CD4-positive, alpha-beta T cell (primary cell): ENCODE data around the gene FAM234A. TPM values are rescaled to one million over a fixed set of nuclear protein-coding genes. Genes with fewer than 3 reads are reported as not detected.
A peak's percentile ranks its signal among the peaks of the same experiment; 100 is the strongest.

Experiments used
- ATAC-seq: fragments of 200-7000 bp; cut with Tn5 transposase; one replicate; pipeline ENCODE4 v1.10.0; 2022; ENCODE audit warnings: mild to moderate bottlenecking; ENCODE audit not compliant: poor library complexity
- CTCF ChIA-PET: fragments of 350-600 bp; sonication (Branson Sonifier 250); formaldehyde crosslinking; loops from one replicate; lab custom pipeline; 2021; ENCODE audit warnings: antibody characterized with exemption, inconsistent platforms; lab: Charles Lee
- POLR2A ChIA-PET: fragments of 350-600 bp; sonication (Branson Sonifier 250); formaldehyde crosslinking; loops from one replicate; lab custom pipeline; 2021; ENCODE audit warnings: antibody characterized with exemption, inconsistent platforms; lab: Charles Lee
- DNase-seq, 14 experiments: peaks; one replicate each; pipeline ENCODE4 v3.0.0-alpha.2; 2013 to 2020; ENCODE audit warnings: mixed read lengths in 2 of 14
- H3K27ac ChIP-seq, 2 donors: one replicate each; pipeline versions ENCODE4 v1.5.1 to v1.7.0; 2013; ENCODE audit warnings: low read length in 2 of 2, low read depth in 1 of 2, mild to moderate bottlenecking in 1 of 2
- H3K27me3 ChIP-seq, 2 experiments: 1 replicate in 1 of 2; 2 replicates in 1 of 2; pipeline versions ENCODE4 v1.6.1 to v1.7.0; 2013; ENCODE audit warnings: low read length in 2 of 2, control low read depth in 1 of 2, mild to moderate bottlenecking in 1 of 2, moderate library complexity in 1 of 2; ENCODE audit not compliant: insufficient read depth in 2 of 2, control insufficient read depth in 1 of 2
- H3K36me3 ChIP-seq: one replicate; pipeline ENCODE4 v1.6.1; 2013; ENCODE audit warnings: low read length, control low read depth; ENCODE audit not compliant: insufficient read depth
- H3K4me1 ChIP-seq: one replicate; pipeline ENCODE4 v1.6.1; 2013; ENCODE audit warnings: low read length, control low read depth; ENCODE audit not compliant: insufficient read depth
- H3K4me3 ChIP-seq: one replicate; pipeline ENCODE4 v1.5.1; 2013; ENCODE audit warnings: mild to moderate bottlenecking, low read length, moderate library complexity
- H3K9me3 ChIP-seq, 2 experiments: 1 replicate in 1 of 2; 2 replicates in 1 of 2; pipeline versions ENCODE4 v1.6.1 to v1.7.0; 2013; ENCODE audit warnings: low read length in 2 of 2, mild to moderate bottlenecking in 2 of 2, control low read depth in 1 of 2, moderate library complexity in 1 of 2; ENCODE audit not compliant: control insufficient read depth in 1 of 2, insufficient read depth in 1 of 2
- H3K27ac Mint-ChIP-seq: one replicate; pipeline ENCODE4 v1.8.0; 2020; ENCODE audit warnings: mixed read lengths
- H3K27me3 Mint-ChIP-seq: one replicate; pipeline ENCODE4 v1.8.0; 2021; ENCODE audit warnings: mixed read lengths
- H3K36me3 Mint-ChIP-seq: one replicate; pipeline ENCODE4 v1.8.0; 2021; ENCODE audit warnings: low read depth, mixed read lengths
- H3K4me1 Mint-ChIP-seq: one replicate; pipeline ENCODE4 v1.8.0; 2021; ENCODE audit warnings: low read depth, mixed read lengths
- H3K4me3 Mint-ChIP-seq: one replicate; pipeline ENCODE4 v1.8.0; 2020; ENCODE audit warnings: mild to moderate bottlenecking, mixed read lengths
- H3K9me3 Mint-ChIP-seq: one replicate; pipeline ENCODE4 v1.8.0; 2020; ENCODE audit warnings: mixed read lengths
- CTCF ChIP-seq: fragments of 200-600 bp; IDR thresholded peaks from one replicate; pipeline ENCODE4 v1.8.0; 2022; ENCODE audit warnings: antibody characterized with exemption, mild to moderate bottlenecking
- intact Hi-C, 2 experiments: fragments of 100-400 bp; cut with DNase I in 1 of 2; cut with micrococcal nuclease in 1 of 2; formaldehyde crosslinking; loops; one replicate each; pipeline versions ENCODE4 v1.15.1 to v1.9.0; 2023 to 2025; cut with DNase I, micrococcal nuclease
- total RNA-seq, 174 experiments: library from RNA in 2 of 174; stranded (reverse) in 2 of 174; gene quantifications; one replicate each; pipeline ENCODE4 v1.2.3 and lab custom pipeline; 2021 to 2026

The FAM234A gene
- total RNA-seq, 2 experiments from 2014 or later, result 15.6 to 17.0 TPM

GRCh38 chr16:263182-263774 lies 28.7 kb downstream of the FAM234A start:
- POLR2A ChIA-PET, result no interaction called here
- Histone ChIP-seq H3K4me3 (no peak overlapping the region), H3K27ac (no peak overlapping the region), H3K27me3 (no peaks in the 10 kb centered on the region), H3K9me3 (no peaks in the 10 kb centered on the region), H3K36me3 (peaks cover 26% of the 10 kb centered on the region), H3K4me1 (peaks cover 7% of the 10 kb centered on the region)
- TF ChIP-seq CTCF, result no peak
- H3K27ac Mint-ChIP-seq, result no peak overlapping the region
- ATAC-seq (no peak), DNase-seq (peak in 1 of 14 experiments; percentile 15)
- no peaks in the 10 kb centered on the region for H3K4me1 Mint-ChIP-seq
- H3K4me3 Mint-ChIP-seq, result no peak overlapping the region
- intact Hi-C loops, result no loop called here
- H3K36me3 Mint-ChIP-seq, result peaks cover 38% of the 10 kb centered on the region
- H3K27me3 Mint-ChIP-seq, result no peaks in the 10 kb centered on the region
- CTCF ChIA-PET, result no interaction called here
- no peaks in the 10 kb centered on the region for H3K9me3 Mint-ChIP-seq

GRCh38 chr16:263944-264343 lies 29.3 kb downstream of the FAM234A start:
- intact Hi-C loops, result no loop called here

GRCh38 chr16:264440-264951 lies 29.9 kb downstream of the FAM234A start:
- Mint-ChIP-seq H3K36me3 (peaks cover 32% of the 10 kb centered on the region), H3K27me3 (no peaks in the 10 kb centered on the region), H3K4me1 (no peaks in the 10 kb centered on the region), H3K9me3 (no peaks in the 10 kb centered on the region), H3K4me3 (no peak overlapping the region), H3K27ac (no peak overlapping the region)
- Histone ChIP-seq H3K9me3 (no peaks in the 10 kb centered on the region), H3K27me3 (no peaks in the 10 kb centered on the region), H3K27ac (no peak overlapping the region), H3K4me1 (peaks cover 7% of the 10 kb centered on the region), H3K36me3 (peaks cover 26% of the 10 kb centered on the region), H3K4me3 (no peak overlapping the region)
- ChIA-PET POLR2A (no interaction called here), CTCF (no interaction called here)
- intact Hi-C loops, result no loop called here
- no peak for TF ChIP-seq CTCF
- ATAC-seq (no peak), DNase-seq (peak in 1 of 14 experiments; percentile 12)

More at GRCh38 chr16:263944-264343, 29.3 kb downstream of the FAM234A start:
- CTCF ChIA-PET, result no interaction called here
- peak in 1 of 14 experiments; percentile 9 for DNase-seq
- Mint-ChIP-seq H3K27me3 (no peaks in the 10 kb centered on the region), H3K4me3 (no peak overlapping the region), H3K9me3 (no peaks in the 10 kb centered on the region), H3K4me1 (no peaks in the 10 kb centered on the region), H3K27ac (no peak overlapping the region), H3K36me3 (peaks cover 38% of the 10 kb centered on the region)
- Histone ChIP-seq H3K4me1 (peaks cover 7% of the 10 kb centered on the region), H3K27me3 (no peaks in the 10 kb centered on the region), H3K4me3 (no peak overlapping the region), H3K9me3 (no peaks in the 10 kb centered on the region), H3K36me3 (peaks cover 26% of the 10 kb centered on the region), H3K27ac (no peak overlapping the region)
- no peak for ATAC-seq
- TF ChIP-seq CTCF, result no peak
- POLR2A ChIA-PET, result no interaction called here
